Neural progenitor cell (in vitro differentiated cells): ENCODE measurements around the gene ETFA. TPM values are rescaled to one million over a fixed set of nuclear protein-coding genes. Genes with fewer than 3 reads are reported as not detected.

Experiments used
- DNase-seq: peaks from one replicate; pipeline ENCODE4 v3.0.0-alpha.2; 2016; ENCODE audit warnings: low spot score
- H2AFZ ChIP-seq: fragments of 200-600 bp; sonication (generic); replicated peaks from 2 replicates; pipeline ENCODE4 v1.6.1; 2016; ENCODE audit warnings: antibody characterized with exemption
- H3F3A ChIP-seq: fragments of 200-600 bp; sonication (generic); 2 replicates; pipeline ENCODE4 v1.6.1; 2016; ENCODE audit warnings: antibody characterized with exemption, low read depth
- H3K27ac ChIP-seq: fragments of 200-600 bp; sonication (generic); 2 replicates; pipeline ENCODE4 v1.5.1; 2016; ENCODE audit warnings: mild to moderate bottlenecking
- H3K27me3 ChIP-seq: fragments of 200-600 bp; sonication (generic); 2 replicates; pipeline ENCODE4 v1.6.1; 2016; ENCODE audit warnings: mild to moderate bottlenecking, moderate library complexity
- H3K36me3 ChIP-seq: fragments of 200-600 bp; sonication (generic); 2 replicates; pipeline ENCODE4 v1.5.1; 2016
- H3K4me1 ChIP-seq: fragments of 200-600 bp; sonication (generic); 2 replicates; pipeline ENCODE4 v1.6.1; 2016; ENCODE audit warnings: mixed run types
- H3K4me2 ChIP-seq: fragments of 200-600 bp; sonication (generic); 2 replicates; pipeline ENCODE4 v1.6.1; 2016
- H3K4me3 ChIP-seq: fragments of 200-600 bp; sonication (generic); 2 replicates; pipeline ENCODE4 v1.5.1; 2016
- H3K79me2 ChIP-seq: fragments of 200-600 bp; sonication (generic); 2 replicates; pipeline ENCODE4 v1.6.1; 2016; ENCODE audit warnings: low read depth
- H3K9ac ChIP-seq: fragments of 200-600 bp; sonication (generic); 2 replicates; pipeline ENCODE4 v1.6.1; 2016
- H3K9me3 ChIP-seq: fragments of 200-600 bp; sonication (generic); 2 replicates; pipeline ENCODE4 v1.5.1; 2016; ENCODE audit warnings: low read depth
- H4K20me1 ChIP-seq: fragments of 200-600 bp; sonication (generic); 2 replicates; pipeline ENCODE4 v1.6.1; 2016; ENCODE audit warnings: low read depth
- H3K27ac Mint-ChIP-seq: 3 replicates; pipeline ENCODE4 v1.8.0; 2021; ENCODE audit warnings: mixed read lengths
- H3K27me3 Mint-ChIP-seq: 2 replicates; pipeline ENCODE4 v1.8.0; 2022; ENCODE audit warnings: low read depth, mild to moderate bottlenecking, inconsistent platforms, moderate library complexity, mixed read lengths; ENCODE audit not compliant: insufficient read depth
- H3K36me3 Mint-ChIP-seq: 3 replicates; pipeline ENCODE4 v1.8.0; 2021; ENCODE audit warnings: mixed read lengths
- H3K4me1 Mint-ChIP-seq: 3 replicates; pipeline ENCODE4 v1.8.0; 2021; ENCODE audit warnings: mixed read lengths
- H3K4me3 Mint-ChIP-seq: 3 replicates; pipeline ENCODE4 v1.8.0; 2021; ENCODE audit warnings: mild to moderate bottlenecking, moderate library complexity, mixed read lengths
- H3K9me3 Mint-ChIP-seq: 3 replicates; pipeline ENCODE4 v1.8.0; 2020; ENCODE audit warnings: mixed read lengths
- EZH2 ChIP-seq: fragments of 200-600 bp; sonication (generic); IDR thresholded peaks from 2 replicates; pipeline ENCODE4 v1.6.1; 2017; ENCODE audit warnings: antibody characterized with exemption, mild to moderate bottlenecking, moderate library complexity
- EZH2phosphoT487 ChIP-seq: fragments of 200-600 bp; sonication (generic); IDR thresholded peaks from 2 replicates; pipeline ENCODE4 v1.6.1; 2017; ENCODE audit warnings: antibody characterized with exemption
- total RNA-seq: library from RNA; depleted of rRNA; stranded (reverse); fragments of >200 nt; gene quantifications from 2 replicates; pipeline ENCODE4 v1.2.3, GENCODE V29; 2015; ENCODE audit warnings: low replicate concordance
- TF ChIP-seq, protein P1 (sequence below): fragments of 200-600 bp; sonication (generic); IDR thresholded peaks from 2 replicates; pipeline ENCODE4 v1.5.1; 2017; ENCODE audit warnings: antibody characterized with exemption, mild to moderate bottlenecking

ETFA gene
- total RNA-seq, 1 donor from 2014 or later, result 99.3 TPM

DNA sequence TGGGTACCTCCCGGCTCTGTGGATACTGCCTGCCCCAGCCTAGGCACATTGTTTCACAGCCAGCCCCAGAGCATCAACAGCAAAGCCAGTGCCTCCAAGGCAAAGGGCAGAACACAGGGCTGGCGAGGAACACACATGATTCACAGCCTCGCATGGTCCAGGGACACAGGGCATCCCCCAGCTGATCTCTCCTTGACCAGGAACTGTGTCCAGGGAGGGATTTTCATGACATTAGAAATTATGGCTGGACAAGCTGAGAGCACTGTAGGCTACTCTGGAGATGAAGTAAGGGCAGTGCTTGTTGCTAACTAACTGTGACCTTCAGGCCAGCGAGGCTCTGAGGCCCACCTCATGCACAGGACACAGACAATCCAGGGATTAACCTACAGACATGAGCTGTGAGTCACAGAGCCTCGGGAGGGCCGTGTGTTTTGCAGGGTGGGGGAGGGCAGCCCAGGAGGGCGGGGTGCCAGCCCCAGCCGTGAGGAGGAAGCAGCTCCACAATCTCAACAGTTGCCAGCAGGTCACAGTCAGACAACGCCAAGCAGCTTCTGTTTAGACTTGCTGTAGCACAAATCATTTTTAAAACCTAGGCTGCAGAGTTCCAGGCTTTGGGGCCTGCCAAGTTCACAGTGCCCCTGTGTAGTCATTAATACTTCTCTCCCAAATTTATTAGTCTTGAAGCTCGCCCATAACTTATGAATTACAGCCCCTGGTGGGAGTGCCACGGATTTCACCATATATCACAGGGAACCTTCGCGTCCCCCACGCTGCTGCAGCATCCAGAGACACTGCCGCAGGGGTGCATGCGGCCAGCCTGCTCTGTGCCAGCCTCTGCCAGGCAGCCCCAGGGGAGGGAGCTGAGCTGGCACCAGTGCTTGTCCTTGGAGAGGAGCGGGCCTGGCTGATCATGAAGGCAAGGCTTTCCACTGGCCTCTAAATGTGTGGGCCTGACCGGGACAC, 114.7 kb downstream of the ETFA start:
- Mint-ChIP-seq H3K4me1 (peaks cover 44% of the 10 kb centered on the region), H3K27ac (peak overlapping the region; percentile 33), H3K4me3 (no peak overlapping the region), H3K27me3 (peaks cover 3% of the 10 kb centered on the region), H3K9me3 (no peaks in the 10 kb centered on the region), H3K36me3 (no peaks in the 10 kb centered on the region)
- H3K4me1 ChIP-seq, result peaks cover 12% of the 10 kb centered on the region
- no peaks in the 10 kb centered on the region for H4K20me1 ChIP-seq
- no peak overlapping the region for H3K9ac ChIP-seq
- H3K27me3 ChIP-seq, result no peaks in the 10 kb centered on the region
- H2AFZ ChIP-seq, result no peak overlapping the region
- no peak overlapping the region for H3K27ac ChIP-seq
- no peaks in the 10 kb centered on the region for H3K9me3 ChIP-seq
- H3K79me2 ChIP-seq, result no peaks in the 10 kb centered on the region
- TF ChIP-seq, protein P1, sequence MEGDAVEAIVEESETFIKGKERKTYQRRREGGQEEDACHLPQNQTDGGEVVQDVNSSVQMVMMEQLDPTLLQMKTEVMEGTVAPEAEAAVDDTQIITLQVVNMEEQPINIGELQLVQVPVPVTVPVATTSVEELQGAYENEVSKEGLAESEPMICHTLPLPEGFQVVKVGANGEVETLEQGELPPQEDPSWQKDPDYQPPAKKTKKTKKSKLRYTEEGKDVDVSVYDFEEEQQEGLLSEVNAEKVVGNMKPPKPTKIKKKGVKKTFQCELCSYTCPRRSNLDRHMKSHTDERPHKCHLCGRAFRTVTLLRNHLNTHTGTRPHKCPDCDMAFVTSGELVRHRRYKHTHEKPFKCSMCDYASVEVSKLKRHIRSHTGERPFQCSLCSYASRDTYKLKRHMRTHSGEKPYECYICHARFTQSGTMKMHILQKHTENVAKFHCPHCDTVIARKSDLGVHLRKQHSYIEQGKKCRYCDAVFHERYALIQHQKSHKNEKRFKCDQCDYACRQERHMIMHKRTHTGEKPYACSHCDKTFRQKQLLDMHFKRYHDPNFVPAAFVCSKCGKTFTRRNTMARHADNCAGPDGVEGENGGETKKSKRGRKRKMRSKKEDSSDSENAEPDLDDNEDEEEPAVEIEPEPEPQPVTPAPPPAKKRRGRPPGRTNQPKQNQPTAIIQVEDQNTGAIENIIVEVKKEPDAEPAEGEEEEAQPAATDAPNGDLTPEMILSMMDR, result no peak
- TF ChIP-seq EZH2 (no peak), EZH2phosphoT487 (no peak)
- no peaks in the 10 kb centered on the region for H3K36me3 ChIP-seq
- no peak for DNase-seq
- H3K4me2 ChIP-seq, result no peak overlapping the region
- no peaks in the 10 kb centered on the region for H3F3A ChIP-seq
- H3K4me3 ChIP-seq, result no peak overlapping the region

DNA sequence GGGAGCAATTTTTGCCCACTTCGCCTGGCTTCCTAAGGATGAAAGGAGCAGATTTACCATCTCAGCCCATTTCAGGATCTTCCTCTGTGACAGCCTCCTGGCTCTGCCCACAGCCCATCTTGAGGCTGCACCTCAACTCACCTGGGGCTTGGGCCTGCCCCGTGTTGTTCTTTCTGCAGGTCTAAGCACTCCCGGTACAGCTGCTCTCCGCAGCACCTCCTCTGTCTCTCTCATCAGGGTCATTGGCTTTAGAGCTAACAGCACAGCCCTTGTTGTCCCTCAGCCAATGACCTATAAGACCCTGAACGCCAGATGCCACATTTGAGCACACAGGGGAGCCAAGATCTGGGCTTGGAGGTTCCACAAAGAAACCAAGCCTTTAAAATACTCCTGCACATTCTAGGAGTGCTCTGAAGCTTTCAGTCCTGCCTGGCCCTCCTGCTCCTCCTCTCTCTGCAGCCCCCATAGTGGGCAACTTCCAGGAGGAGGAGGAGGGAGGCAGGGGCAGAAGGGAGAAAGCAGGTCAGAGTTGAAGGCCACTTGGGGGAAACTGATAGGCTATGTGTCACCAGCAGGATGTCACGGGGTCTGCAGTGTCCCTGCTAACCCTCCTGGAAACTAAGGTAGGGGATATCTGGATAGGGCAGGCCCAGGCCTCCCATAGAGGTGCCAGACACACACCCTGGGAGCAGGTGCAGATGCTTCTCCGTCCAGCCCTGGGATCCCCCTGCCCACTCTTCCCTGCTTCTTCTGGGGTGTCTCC, 115.6 kb downstream of the ETFA start:
- no peaks in the 10 kb centered on the region for H3K36me3 Mint-ChIP-seq
- no peaks in the 10 kb centered on the region for H3K9me3 ChIP-seq
- H3K4me3 ChIP-seq, result no peak overlapping the region
- no peak overlapping the region for H3K4me2 ChIP-seq
- peaks cover 39% of the 10 kb centered on the region for H3K4me1 Mint-ChIP-seq
- H3K36me3 ChIP-seq, result no peaks in the 10 kb centered on the region
- no peak overlapping the region for H2AFZ ChIP-seq
- no peaks in the 10 kb centered on the region for H4K20me1 ChIP-seq
- H3K27me3 ChIP-seq, result peaks cover under 1% of the 10 kb centered on the region
- H3K9me3 Mint-ChIP-seq, result no peaks in the 10 kb centered on the region
- H3K9ac ChIP-seq, result no peak overlapping the region
- TF ChIP-seq, protein P1, result no peak
- TF ChIP-seq EZH2phosphoT487 (no peak), EZH2 (no peak)
- no peaks in the 10 kb centered on the region for H3F3A ChIP-seq
- peaks cover 5% of the 10 kb centered on the region for H3K27me3 Mint-ChIP-seq
- H3K4me1 ChIP-seq, result peaks cover 8% of the 10 kb centered on the region
- H3K4me3 Mint-ChIP-seq, result no peak overlapping the region
- H3K27ac Mint-ChIP-seq, result peak overlapping the region; percentile 90
- H3K27ac ChIP-seq, result no peak overlapping the region
- no peak for DNase-seq
- no peaks in the 10 kb centered on the region for H3K79me2 ChIP-seq

DNA sequence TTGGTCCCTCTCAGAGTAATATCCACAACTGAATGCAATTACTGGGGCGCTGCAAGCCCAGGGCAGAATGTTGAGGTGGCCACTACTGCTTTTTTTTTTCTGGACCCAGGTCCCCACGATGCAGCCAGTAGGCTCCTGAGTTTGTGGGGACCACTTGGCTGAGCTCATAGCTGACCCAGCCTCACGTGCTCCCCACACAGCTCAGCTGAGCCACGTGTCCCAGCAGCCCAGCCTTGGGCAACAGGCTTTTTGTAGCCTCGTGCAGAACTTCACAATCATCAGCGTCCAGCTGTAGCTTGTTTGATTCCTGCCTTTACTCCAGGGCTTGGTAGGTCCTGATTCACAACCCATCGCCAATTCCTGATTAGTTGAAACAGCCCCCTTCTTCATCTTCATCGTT, 117.3 kb downstream of the ETFA start:
- Mint-ChIP-seq H3K27ac (no peak overlapping the region), H3K9me3 (no peaks in the 10 kb centered on the region), H3K27me3 (peaks cover 7% of the 10 kb centered on the region), H3K4me1 (peaks cover 27% of the 10 kb centered on the region), H3K4me3 (no peak overlapping the region), H3K36me3 (no peaks in the 10 kb centered on the region)
- no peaks in the 10 kb centered on the region for H3K4me1 ChIP-seq
- H3K9me3 ChIP-seq, result no peaks in the 10 kb centered on the region
- no peaks in the 10 kb centered on the region for H3K79me2 ChIP-seq
- DNase-seq, result no peak
- no peak overlapping the region for H3K9ac ChIP-seq
- TF ChIP-seq, protein P1, result no peak
- TF ChIP-seq EZH2, result no peak
- TF ChIP-seq EZH2phosphoT487, result no peak
- H2AFZ ChIP-seq, result no peak overlapping the region
- H3F3A ChIP-seq, result no peaks in the 10 kb centered on the region
- H3K4me2 ChIP-seq, result no peak overlapping the region
- no peak overlapping the region for H3K27ac ChIP-seq
- H4K20me1 ChIP-seq, result no peaks in the 10 kb centered on the region
- peaks cover 18% of the 10 kb centered on the region for H3K27me3 ChIP-seq
- H3K36me3 ChIP-seq, result no peaks in the 10 kb centered on the region
- no peak overlapping the region for H3K4me3 ChIP-seq
